GM19467 (cell line): ENCODE data around the gene SLC24A3.

Experiments used
- ATAC-seq: cut with Tn5 transposase; IDR thresholded peaks from one replicate; pipeline ENCODE4 v1.9.1; 2021; ENCODE audit warnings: mild to moderate bottlenecking, moderate library complexity; ENCODE audit not compliant: unreplicated experiment

The SLC24A3 gene

DNA sequence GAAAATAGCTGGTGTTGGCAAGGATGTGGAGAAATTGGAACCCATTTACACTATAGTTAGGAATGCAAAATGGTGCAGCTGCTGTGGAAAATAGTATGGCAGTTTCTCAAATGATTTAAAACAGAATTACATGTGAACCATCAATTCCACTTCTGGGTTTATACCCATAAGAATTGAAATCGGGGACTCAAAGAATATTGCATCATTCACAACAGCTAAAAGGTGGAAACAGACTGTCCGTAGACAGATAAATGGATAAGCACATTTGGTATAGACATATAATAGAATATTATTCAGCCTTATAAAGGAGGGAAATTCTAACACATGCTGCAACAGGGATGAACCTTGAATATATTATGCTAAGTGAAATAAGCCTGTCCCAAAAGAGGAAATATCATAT, 355.7 kb downstream of the SLC24A3 start:
- no peak for ATAC-seq

DNA sequence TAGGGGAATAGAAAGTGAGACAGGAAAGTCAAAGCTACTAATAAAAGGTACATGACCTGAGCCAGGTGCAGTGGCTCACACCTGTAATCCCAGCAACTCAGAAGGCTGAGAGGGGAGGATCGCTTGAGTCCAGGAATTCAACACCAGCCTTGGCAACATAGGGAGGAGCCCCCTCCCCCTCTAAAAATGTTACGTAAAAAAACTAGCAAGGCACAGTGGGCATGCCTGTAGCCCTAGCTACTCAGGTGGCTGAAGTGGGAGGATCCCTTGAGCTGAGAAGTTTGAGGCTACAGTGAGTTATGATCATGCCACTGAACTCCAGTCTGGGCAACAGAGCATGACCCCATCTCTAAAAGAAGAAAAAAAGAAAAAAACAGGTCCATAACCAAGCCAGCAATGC, 359.6 kb downstream of the SLC24A3 start:
- no peak for ATAC-seq

DNA sequence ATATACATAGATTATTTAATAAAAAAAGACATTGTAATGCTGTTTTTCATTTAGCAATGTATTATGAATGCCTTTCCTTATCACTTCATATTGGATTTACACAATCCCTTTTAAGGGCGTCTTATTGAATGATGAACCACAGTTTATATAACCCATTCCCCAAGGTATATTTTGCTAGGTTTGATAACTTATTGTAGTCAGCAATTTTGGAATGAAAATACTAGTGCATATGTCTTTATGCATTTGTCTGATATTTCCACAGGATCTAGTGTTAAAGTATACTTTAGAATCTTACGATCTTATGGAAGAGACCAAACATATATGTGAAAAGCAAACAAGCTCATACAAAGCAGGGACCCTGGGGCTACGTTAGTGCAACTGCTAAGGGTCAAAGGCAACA, 365.2 kb downstream of the SLC24A3 start:
- ATAC-seq, result no peak

DNA sequence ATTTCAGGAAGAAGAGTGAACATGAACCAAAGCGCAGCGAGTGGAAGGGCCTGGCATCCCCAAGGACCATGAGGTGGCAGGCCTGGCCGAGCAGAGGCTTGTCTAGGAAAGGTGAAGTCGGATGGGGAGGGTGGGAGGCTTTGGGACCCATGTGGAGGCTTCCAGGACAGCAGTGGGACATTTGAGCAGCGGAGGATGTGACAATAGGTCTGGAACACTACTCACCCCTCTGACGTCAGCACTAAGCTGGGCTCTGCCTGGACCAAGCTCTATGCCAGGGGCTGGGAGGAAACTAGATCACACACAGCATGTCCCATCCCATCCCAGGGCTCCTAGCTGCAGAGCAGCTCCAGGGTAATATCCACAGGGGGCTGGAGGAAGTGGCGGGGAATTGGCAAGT, 370.3 kb downstream of the SLC24A3 start:
- no peak for ATAC-seq

DNA sequence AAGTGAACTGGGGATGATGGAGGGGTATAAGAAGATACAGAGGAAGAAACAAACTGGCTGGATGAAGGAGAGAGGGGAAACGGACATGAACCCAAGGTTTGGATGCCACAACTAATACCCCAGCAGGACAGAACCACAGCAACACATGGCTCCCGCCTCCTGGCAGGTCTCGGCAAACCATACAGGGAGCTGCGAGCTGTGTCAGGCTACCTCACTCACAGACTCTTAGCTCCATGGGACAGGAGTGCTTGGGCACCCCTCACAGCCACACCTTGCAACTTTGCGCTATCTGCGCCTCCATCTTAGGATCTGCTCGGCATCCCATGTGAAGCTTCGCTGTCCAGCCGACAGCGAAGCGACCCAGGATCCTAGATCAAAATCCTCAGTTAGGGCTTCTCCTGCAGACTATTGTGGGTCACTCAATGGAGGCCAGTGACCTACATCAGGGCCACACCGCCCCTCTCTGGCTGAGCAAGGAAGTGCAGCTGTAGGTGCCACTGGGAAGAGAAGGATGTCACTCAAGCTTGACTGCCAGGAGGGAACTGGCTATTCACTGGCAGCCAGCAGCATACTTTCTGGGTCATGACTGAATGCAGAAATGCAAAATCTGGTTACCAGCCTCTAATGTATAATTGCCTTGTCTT, 371.2 kb downstream of the SLC24A3 start:
- ATAC-seq, result no peak

DNA sequence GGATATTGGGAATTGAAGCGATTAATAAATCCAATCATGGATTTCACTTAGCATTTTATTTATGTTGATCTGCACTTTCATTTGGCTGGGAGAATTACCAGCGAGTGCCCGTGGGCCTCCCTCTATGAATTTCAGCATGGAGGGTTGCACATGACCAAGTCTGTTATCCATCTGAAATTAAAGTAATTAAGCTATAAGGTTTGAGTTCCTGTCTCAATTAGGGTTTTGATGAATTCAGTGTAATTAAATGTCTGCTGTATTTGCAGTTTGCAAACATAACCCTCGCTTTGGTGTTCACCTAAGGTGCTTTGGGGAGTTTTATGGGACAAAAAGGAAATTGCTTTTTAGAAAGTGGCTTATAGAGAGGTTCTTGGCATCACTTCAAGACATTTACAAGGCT, 375.8 kb downstream of the SLC24A3 start:
- no peak for ATAC-seq

DNA sequence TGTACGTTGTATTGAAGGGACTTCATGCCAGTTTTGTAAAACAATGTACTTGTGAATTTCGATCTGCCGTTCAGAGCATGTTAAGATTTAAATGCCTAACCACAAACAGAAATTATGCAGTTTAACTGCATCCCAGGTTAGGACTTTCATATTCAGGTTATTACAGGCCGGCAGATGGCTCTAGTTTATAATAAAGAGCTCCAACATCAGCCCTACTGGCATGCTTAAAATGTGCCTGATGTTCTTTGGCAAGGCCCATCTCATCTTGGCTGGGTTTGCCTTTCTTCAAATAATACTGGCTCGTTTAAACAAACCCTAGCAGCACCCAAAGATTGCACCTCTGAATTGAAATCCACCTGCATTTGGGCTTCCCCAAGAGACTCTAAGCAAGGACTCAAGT, 376.3 kb downstream of the SLC24A3 start:
- ATAC-seq, result no peak

DNA sequence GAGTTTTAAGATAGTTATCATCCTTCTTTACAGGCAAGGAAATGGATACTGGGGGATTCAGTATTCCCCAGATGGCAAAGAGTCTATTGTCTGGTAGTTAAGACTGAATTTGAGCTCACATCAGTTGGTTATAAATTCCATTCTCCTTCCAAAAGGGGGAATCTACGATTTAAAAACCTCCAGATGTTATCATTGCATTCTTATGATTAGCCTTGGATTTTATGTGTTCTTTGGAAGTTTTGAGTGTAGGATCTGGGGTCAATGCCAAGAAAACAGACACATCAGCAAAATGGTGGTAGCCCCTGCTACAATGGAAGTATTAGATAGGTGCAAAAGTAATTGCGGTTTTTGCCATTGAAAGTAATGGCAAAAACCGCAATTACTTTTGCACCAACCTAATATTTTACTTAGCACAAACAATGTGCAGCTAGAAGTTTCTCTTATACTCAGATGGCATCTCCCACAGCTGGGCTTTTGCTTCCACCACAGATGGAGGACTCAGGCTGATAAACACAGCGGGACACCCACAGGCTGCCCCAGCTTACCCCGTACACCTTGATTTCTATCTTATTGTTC, 377.4 kb downstream of the SLC24A3 start:
- no peak for ATAC-seq

DNA sequence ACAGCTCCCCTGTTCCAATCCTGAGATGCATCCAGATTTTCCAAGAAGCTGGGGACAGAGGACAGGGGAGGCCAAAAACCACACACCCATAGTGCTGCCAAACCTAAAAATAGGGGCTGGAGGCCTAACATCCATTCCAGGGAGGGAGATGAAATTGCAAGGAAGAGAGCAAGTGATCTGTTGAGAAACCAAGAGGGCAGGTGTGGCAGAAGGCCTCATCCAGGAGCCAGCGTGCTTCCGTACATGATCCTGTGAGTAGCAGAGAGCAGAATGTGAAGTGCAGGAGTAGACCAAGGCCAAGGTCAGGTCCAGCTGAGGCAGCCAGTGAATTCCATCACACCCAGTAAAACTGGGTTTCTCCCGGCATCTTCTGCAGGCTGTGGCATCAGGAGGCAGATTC, 377.9 kb downstream of the SLC24A3 start:
- ATAC-seq, result no peak

DNA sequence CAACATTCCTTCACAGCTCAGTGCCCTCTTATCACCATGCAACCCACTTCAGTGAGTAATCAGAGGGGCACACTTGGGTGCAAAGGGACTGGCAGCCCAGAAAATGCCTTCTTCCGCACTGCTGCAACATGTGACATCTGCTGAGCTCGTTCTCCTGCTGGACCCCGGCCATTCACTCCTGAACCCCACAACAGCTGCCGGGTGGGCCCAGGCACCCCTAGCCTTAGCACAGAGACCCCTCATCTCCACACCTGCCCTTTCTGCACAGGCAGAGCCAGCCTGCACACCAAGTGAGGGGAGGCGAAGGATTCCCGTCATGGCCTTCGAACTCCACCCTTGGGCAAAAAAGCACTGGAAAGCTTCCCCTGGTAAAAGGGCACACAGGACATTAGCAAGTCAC, 381.3 kb downstream of the SLC24A3 start:
- no peak for ATAC-seq

DNA sequence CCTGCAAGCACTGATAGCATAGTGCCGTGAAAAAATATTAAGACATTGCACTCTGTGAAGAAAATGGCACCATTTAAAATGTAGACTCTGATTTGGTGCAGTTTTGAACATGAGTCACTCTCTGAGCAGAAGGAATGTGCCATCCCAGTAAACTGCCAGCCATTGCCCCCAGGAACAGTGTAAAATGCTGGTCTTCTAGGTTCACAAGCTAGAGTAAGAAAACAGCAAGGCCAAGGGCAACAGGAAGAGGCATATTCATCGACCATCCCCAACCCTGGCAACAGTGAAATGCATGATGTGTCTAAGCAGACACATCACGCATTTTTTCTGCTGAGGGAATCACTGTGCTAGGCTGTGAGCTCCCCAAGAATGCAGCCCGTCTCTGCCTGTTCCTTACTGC, 382.5 kb downstream of the SLC24A3 start:
- no peak for ATAC-seq

DNA sequence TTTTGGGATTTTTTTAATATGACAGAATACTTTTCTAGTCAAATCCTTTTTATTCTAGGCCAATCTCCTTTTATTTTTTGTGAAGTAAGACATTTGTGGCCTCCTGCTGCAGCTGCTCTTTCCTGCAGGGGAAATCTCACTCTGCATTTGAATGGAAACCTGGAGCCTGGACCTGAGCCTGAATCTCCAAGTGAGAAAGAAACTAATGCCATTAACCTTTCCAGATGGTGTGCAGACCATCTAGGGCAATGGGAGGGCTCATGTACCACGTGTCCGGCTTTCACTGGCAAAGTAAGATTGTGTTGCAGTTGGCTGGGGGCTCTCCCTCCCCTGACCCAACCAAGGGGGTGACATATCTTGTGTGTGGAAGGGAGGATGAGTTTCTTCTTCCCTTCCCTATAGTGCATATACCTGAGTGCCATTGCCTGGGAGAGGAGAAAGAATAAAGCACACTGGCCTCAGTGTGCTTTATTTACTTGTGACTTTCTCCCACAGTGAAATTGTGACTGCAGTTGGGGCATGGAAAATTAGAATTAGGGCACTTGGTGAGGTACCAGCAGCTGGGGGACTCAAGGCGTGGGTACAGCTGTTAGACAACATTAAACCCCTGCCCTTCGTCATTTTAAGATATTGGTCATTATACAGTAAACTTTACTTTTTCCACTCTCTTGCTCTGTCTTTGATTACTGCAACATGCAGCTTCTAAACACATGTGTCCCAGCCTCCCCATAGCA, 385.8 kb downstream of the SLC24A3 start:
- no peak for ATAC-seq

DNA sequence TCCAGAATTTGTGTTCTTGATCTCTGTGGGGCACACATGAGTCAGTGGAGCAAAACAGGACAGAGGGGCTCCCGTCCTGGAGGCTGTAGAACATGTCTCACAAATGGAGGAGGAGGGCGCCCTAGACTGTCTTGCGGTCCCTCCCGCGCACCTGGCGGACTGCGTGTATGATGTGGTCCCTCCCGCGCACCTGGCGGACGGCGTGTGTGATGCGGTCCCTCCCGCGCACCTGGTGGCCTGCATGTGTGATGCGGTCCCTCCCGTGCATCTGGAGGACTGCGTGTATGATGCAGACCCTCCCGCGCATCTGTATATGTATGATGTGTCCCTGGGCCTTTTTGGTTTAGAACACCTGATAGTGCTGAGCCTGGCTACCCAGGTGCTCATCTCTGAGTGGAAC, 386.8 kb downstream of the SLC24A3 start:
- ATAC-seq, result no peak

DNA sequence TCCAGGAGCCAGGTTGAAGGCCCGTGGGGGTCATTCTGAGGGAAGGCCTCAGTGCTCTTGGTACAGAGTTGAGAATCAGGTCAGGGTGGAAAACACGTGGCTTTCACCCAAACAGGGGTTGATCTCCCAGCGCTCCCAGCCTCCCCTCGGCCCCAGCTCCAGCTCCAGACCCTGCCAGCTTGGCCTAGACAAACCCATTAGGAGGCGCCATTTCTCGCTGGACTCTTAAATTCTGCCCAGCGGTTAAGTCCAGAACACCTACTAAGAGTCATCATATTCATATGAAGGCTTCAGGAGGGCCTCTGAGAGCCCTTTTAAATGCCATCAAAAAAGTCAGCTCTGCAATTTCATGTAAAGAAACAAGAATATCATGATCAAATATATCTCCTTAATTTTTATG, 387.6 kb downstream of the SLC24A3 start:
- ATAC-seq, result no peak

DNA sequence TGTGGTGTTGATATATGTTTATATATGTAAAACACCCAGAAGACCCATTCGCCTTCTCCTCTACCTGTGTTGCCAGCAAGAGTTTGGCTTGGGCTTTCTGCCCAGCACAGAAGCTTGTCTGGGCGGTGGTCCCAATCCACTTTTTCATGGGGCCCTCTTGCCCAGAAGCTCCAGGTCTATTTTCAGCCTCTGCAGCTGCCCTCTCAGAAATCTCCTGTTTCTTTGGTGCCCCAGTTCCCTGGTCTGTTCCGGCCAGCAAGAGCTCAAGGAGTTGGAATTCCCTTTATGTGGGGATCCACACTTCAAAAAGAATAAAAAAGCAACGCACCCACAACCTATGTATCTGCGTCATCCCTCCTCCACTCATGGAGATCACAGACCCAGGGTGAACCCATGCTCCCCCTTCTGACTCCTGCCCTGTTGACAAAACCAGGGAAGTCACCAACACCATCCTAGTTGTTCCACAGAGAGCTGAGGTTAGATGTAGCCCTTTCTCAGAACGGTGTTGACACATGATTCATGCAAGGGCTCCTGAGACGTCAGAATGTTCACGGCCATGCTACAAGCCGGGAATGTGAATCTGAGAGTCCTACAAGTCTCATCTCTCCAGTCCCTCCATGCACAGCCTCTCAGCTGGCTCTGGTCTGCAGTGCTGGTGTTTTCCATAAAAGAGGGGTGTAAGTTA, 388.8 kb downstream of the SLC24A3 start:
- no peak for ATAC-seq

DNA sequence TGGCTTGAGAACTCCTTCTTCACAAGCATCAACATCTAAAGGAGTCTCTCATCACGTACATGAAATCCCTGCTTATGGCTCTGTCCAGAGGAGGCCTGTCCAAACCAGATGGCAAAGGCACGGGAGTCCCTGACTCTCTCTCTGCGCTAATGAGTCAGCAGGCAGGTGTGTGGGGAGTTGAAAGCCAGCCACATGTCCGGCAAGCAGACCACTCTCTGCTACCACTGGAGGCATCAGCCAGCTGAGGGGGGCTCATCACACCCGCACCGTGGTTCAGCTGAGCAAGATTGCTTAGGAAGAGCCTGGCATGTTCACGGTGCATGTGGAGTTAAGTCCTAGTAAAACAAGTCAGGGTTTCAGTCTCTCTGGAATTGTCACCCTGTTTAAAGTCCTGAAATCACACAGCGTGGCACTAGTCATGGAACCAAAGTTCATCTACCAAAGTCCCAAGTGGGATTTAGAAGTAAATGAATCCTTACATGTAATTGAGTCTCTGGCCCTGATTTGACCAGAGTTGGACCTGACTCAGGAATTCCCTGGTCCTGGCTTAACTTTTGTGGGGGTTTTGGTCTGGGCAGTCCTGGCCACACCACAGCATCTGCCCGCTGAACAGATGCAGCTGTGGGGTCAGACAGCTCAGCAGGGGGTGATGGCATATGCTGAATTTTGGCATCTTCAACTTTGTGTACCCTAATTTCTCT, 390.4 kb downstream of the SLC24A3 start:
- no peak for ATAC-seq

DNA sequence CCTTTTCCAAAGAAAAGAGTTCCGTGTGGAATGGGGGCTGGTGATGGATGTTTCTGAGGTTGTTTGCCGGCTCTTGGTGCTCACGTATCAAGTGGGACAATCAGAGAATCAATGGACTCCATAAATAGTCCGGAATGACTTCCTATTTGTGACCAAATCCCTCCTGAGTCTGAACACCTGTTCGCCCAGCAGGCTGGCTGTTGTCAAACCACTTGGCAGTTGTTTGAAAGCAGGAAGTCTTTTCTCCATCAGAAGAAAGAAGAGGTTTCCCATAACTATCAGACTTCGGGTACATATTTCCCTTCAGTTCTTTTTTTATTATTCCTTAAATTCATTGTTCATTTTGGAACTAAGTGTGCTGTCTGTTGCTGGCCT, 390.9 kb downstream of the SLC24A3 start:
- no peak for ATAC-seq

DNA sequence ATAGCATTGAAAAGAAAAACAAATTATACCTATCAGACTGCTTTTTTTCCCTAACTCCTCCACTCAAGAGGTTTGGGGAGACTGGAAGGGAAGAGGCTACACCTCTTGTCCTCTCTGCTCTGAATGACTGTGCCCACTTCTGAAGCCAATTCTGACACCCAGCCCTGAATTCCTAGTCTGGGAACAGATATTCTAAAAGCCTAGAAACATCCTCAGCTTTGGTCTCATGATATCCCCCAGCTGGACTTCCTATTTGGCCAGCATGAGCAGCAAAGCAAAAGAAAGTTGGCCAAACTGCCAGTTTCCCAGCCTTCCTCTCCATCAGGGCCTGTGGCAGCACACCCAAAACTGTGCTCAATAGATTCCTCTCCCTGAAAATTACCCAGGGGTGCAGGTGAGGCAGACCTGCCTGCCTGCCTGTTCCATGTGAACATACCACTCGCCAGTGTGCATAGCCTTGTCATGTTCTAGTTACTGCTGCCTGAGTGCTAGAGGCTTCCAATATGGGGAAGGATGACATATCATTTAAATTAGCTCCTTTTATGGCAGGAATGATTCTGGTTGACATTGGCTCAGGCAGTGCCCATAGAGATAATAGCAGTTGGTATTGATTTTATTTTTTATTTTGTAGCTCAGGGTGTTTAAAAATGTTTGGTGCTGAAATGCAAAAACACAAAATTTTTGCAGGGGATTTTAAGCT, 393.5 kb downstream of the SLC24A3 start:
- no peak for ATAC-seq

DNA sequence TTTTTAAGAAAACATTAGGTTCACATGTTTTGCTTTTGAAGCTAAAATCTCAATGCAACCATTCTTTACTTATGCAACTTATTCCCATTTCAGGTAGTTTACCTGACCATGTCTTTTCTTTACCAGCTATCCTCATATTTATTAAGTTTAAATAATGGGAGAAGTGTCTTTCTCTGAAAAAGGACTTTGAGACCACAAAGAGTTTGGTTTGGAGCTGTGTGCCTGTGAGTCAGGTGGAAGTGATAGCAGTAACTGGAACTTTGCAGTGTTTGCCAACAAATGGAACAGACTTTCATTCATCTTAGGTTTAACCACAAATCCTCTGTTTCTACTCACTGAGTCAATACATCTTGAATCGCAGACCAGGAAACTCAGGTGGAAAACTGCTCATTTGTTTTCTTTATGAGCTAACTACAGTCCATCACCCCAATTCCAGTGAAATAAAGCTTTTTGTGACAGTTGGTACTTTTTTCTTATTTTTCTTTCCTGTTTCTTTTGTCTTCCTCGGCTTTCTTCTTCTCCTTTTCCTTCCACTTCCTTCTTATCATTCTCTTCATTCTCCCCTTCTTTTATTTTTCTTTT, 397.3 kb downstream of the SLC24A3 start:
- ATAC-seq, result no peak

DNA sequence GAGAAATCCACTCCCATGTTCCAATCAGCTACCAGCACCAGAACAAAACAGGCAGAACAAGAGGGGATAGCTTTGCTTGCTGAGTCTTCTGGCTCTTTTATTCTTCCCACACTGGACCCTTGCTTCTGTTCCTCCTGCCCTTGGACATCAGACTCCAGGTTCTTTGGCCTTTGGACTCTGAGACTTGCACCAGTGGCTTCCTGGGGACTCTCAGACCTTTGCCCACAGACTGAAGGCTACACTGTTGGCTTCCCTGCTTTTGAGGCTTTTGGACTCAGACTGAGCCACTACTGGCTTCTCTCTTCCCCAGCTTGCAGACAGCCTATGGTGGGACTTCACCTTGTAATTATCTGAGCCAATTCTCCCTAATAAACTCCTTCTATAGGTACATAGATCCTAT, 403.2 kb downstream of the SLC24A3 start:
- ATAC-seq, result no peak
